Occipital lobe (tissue), 2 donors: ENCODE results near the gene C2orf76. TPM values are rescaled to one million over a fixed set of nuclear protein-coding genes. Genes with fewer than 3 reads are reported as not detected.
"Not testable (repeated sequence)": the region's sequence is repeated elsewhere in the genome, so short reads cannot be mapped to it uniquely, and the experiment has no call there.

Source experiments
- DNase-seq: peaks from one replicate; lab custom pipeline; 2025; lab: John Stamatoyannopoulos, UW
- total RNA-seq: library from RNA; depleted of rRNA; stranded (reverse); fragments of >200 nt; gene quantifications from one replicate; pipeline ENCODE4 v1.2.3, GENCODE V29; 2014

The C2orf76 gene
- total RNA-seq, 1 donor from 2014 or later = 9.8 TPM

DNA sequence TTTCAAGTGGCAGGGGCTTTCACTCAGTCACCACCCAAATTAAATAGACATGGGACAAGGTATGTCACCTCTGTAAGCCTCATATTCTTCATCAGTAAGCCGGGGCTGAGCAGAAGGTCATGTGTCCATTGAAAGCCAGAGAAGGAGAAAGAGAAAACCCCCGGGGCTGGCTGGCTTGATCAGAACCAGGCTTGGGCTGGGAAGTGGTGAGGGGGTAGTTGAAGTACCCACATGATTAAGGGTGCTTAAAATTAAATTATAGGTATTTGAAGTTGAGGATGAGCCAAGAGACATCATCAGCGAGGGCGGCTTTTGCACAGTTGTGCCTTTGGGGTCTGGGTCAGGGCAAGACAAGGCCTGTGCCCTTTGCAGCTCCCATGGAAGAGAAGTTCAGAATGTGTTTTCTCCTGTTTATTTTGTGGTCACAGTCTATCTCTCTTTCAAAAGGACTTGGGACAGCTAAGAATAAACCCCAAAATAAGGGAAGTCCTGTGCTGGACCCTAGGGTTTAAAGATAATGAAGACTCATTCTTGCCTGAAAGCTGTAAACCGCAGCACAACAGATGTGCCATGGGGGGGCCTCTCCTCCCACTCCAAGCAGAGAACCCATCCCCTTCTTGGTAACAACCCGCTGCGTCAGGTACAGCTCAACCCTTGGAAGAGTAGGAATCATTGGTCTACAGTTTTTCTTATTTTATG, 10.8 kb upstream of the C2orf76 start:
- DNase-seq = no peak

GRCh38 chr2:119376810-119377209, 10.2 kb upstream of the C2orf76 start:
- DNase-seq = no peak

DNA sequence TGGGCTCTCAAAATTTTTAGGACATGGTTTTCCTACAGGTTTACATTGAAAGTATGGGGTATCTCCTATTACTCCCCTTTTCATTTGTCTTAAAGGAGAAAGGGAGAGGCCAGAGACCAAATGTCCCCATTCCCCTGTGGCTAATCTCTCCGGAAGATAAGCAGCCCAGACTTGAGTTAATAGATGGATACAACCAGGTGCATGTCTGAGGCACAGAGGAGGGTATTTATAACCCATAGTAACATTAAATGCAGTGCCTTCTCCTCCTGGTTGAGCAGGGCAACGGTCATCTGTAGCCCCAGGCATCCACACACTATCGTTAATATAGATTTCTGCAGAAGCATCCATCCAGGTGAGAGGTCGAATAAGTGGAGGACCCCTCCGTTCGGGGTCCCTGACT, 9.8 kb upstream of the C2orf76 start:
- not testable (repeated sequence) for DNase-seq

DNA sequence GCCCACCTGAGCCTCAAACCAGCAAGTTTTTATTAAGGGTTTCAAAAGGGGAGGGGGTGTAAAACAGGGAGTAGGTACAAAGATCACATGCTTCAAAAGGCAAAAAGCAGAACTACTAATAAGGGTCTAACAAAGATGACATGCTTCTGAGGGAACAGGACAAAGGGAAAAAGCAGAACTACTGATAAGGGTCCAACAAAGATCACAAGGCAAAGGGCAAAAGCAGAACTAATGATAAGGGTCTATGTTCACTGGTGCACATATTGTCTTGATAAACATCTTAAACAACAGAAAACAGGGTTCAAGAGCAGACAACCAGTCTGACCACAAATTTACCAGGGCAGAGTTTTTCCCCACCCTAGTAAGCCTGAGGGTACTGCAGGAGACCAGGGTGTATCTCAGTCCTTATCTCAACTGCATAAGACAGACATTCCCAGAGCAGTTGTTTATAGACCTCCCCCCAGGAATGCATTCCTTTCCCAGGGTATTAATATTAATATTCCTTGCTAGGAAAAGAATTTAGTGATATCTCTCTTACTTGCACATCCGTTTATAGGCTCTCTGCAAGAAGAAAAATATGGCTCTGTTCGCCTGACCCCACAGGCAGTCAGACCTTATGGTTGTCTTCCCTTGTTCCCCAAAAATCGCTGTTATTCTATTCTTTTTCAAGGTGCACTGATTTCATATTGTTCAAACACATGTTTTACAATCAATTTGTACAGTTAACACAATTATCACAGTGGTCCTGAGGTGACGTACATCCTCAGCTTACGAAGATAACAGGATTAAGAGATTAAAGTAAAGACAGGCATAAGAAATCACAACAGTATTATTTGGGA, 7.5 kb upstream of the C2orf76 start:
- not testable (repeated sequence) for DNase-seq

- no peak for DNase-seq
Observed at GRCh38 chr2:119372778-119373568, 6.3 kb upstream of the C2orf76 start.

- peak; percentile 72 for DNase-seq
Observed at GRCh38 chr2:119371111-119371510, 4.5 kb upstream of the C2orf76 start.

- DNase-seq = no peak
Observed at GRCh38 chr2:119369845-119370244, 3.2 kb upstream of the C2orf76 start.

GRCh38 chr2:119367472-119368099, 952 bp upstream of the C2orf76 start:
- DNase-seq = no peak

DNA sequence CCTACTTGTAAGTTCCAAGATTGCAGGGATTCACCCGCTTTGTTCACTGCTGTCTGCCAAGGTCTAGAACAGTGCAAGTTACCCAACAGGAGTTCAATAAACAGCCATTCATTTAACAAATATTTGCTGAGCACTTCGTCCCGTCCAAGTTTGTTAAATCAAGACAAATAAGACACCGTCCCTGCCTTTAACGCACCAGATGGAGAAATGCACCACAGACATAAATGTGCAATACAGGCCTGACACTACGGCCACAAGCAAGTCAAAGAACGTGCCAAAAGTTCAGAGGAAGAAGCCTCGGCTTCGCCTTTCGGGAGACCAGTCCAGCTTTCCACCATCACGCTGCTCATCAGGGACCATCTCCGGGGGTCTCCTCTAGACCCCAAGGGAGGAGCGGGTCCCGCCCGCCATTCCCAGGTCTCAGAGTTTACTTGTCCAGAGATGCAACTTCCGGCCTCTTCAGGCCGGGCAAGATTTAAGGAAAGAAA, 429 bp downstream of the C2orf76 start:
- DNase-seq = peak; percentile 54

- DNase-seq = no peak
Observed at GRCh38 chr2:119365436-119365835, 1.2 kb downstream of the C2orf76 start.

GRCh38 chr2:119364798-119365197, 1.8 kb downstream of the C2orf76 start:
- DNase-seq = no peak

GRCh38 chr2:119360423-119360966, 6.1 kb downstream of the C2orf76 start:
- no peak for DNase-seq

DNA sequence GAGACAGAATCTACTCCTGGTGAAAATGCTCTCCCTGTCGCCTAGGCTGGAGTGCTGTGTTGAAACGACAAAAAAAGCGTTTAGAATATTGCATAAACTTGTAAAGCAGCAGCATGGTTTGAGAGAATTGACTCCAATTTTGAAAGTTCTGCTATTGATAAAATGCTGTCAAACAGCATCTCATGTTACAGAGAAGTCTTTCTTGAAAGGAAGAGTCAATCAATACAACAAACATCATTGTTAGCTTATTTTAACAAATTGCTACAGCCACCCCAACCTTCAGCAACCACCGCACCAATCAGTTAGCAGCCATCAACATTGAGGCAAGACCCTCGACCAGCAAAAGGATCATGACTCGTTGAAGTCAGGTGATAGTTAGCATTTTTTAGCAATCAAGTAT, 6.9 kb downstream of the C2orf76 start:
- DNase-seq = no peak

GRCh38 chr2:119354860-119355259, 11.8 kb downstream of the C2orf76 start:
- DNase-seq = no peak

DNA sequence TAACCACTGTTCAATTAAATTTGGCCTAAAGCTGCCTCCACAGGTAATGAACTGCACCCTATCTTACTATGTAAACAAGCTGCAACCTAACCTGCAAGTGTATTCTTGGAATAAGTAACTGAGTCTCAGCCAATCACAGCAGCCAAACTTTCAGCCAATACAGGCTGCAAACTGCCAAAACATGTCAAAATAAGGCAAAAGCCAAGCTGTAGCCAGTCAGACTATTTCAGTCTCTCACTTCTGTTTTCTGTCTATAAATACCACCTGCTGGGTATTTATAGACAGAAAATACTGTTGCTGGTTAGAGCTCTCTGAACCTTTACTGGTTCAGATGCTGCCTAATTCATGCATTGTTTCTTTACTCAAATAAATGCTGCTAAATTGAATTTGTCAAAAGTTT, 14.3 kb downstream of the C2orf76 start:
- DNase-seq = no peak

DNA sequence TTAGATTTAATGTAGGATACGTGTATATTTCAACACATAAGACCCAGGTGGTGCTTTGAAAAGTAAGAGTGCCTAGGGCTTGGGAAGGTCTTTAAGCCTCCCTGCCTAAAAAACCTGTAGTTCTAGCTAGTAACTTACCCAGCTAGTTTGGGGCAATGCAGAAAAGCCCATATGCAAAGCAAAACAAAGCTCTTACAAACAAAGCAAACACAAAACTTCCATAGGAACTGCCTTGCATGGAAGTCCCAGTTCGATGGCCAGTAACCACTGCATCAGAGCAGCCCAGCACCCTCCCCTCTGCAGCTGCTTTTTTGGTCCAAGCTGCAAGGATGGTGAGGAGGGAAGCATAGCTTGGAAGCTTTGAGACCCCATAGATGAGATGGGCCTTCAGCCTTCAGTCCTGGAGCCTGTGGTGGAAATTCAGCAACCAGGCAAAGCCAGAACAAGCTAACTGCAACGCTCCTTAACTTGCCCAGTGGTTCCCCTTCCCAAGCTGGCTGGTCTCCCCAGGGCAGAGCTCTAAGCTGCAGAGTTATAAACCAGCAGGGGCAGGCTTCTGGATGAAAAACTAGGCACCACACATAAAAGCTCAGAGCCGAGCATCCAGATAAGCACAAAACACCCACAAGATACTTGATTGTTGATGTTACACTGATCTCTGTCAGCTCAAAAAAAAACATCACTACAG, 16.2 kb downstream of the C2orf76 start:
- DNase-seq = no peak

GRCh38 chr2:119349289-119349688, 17.3 kb downstream of the C2orf76 start:
- no peak for DNase-seq

DNA sequence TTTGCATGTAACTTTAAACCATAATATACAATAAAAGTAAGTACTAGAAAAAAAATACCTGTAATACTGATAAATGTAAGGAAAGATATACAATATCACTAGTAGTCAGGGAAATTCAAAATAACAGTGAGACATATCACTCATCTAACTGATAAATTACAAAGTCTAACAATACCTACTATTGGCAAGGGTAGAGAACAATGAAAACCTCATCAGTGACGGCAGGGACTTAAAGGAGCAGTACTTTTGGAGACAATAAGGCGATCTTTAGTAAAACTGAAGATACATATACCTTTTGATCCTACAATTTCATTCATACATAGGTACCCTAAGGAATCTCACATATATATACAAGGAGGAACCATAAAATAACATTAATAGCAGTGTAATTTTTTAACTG, 24.9 kb downstream of the C2orf76 start:
- DNase-seq = no peak

DNA sequence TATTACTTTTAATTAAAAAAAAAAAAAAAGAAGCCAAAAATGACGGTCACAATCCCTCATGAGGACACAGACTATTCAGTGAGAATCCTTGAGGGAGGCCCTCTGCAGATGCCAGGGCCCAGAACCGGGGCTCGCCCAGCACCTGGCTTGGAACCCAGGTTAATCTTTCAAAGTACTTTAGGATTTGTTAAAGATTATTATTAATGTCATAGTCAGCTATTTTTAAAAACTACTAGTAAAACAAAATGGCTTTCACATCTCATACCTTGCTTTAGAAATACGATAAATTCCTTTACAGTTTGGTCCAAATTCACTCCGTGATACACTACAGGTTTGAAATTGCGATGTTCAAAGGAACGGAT, 27.1 kb downstream of the C2orf76 start:
- no peak for DNase-seq

DNA sequence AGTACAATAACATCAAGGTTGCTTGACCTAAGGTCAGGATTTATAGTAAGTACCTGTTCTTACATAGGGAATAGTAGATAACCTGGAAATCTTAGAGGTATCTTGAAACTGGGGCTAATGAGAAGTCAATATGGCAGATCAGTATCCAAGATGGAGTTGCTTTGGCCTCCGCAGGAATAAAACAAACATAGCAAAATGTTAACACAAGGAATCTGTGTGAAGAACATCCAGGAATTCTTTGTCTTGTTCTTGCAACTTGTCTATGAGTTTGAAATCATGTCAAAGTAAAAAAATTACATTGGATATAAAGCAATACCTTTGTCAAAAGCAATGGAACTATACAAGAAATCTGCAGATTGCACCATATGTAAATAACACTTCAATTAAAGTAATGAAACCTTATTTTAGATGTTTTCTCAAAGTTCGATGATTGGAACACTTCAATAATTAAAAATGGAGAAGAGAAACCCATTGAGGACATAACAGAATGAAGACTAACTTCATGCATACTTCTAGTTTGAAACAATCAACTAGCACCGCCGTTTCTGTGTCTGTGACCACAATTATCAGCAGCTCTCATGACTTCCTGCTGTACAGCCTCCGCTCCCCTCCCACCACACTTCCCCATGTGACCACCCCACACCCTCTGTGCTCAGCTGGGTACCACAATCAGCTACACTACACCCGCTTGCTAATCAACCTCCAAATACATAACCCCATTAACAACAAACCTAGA, 27.6 kb downstream of the C2orf76 start:
- DNase-seq = no peak
